ENCODE data around the gene THOC6. TPM values are rescaled to one million over a fixed set of nuclear protein-coding genes. Genes with fewer than 3 reads are reported as not detected.

The THOC6 gene
- total and polyA plus RNA-seq, 2 experiments from 2014 or later, result 71.4 to 90.6 TPM

- ATAC-seq (no peak), DNase-seq (ENCODE audit: low spot score) (no peak)
- peaks cover 44% of the 10 kb centered on the region for H3K4me1 Mint-ChIP-seq
- H3K4me3 Mint-ChIP-seq, result no peak overlapping the region
- H3K9me2 ChIP-seq (ENCODE audit: insufficient read depth), result no peaks in the 10 kb centered on the region
- no peaks in the 10 kb centered on the region; the same call in 2 of the 3 replicates for H3K9me3 Mint-ChIP-seq
- H2AFZ ChIP-seq, result no peak overlapping the region
- no peak overlapping the region for H3K4me3 ChIP-seq
- H3F3A ChIP-seq (replicated peaks; ENCODE audit: low read depth), result no peaks in the 10 kb centered on the region
- H3K79me2 ChIP-seq (replicated peaks; ENCODE audit: insufficient read depth), result no peaks in the 10 kb centered on the region
- H3K27me3 Mint-ChIP-seq (ENCODE audit: insufficient read depth, low read depth, poor library complexity), result peaks cover 12% of the 10 kb centered on the region
- H3K4me2 ChIP-seq, result no peak overlapping the region
- H4K20me1 ChIP-seq (replicated peaks; ENCODE audit: insufficient read depth), result no peaks in the 10 kb centered on the region
- no peak overlapping the region for H3K27ac ChIP-seq (ENCODE audit: low read depth)
- H3K36me3 Mint-ChIP-seq (ENCODE audit: low read depth), result peaks cover 30% of the 10 kb centered on the region
- no peak overlapping the region for H3K27ac Mint-ChIP-seq
- peaks cover 9% of the 10 kb centered on the region for H3K4me1 ChIP-seq (ENCODE audit: insufficient read depth)
- H3K36me3 ChIP-seq (ENCODE audit: insufficient read depth), result no peaks in the 10 kb centered on the region; the same call in 1 of the 2 replicates
- H3K27me3 ChIP-seq (ENCODE audit: insufficient read depth), result no peaks in the 10 kb centered on the region
- TF ChIP-seq ZNF462 (CRISPR knock-in tag; IDR thresholded peaks at IDR 0.05), result no peak
- no peak for TF ChIP-seq JUNB (IDR thresholded peaks at IDR 0.05; ENCODE audit: unreplicated experiment)
- TF ChIP-seq CTCF (conservative IDR thresholded peaks at IDR 0.05; ENCODE audit: low read depth in 2 of 2), result no peak
- no peak for TF ChIP-seq ZNF331 (CRISPR knock-in tag; IDR thresholded peaks at IDR 0.05; ENCODE audit: low read depth)
- TF ChIP-seq EZH2 (IDR thresholded peaks at IDR 0.05; ENCODE audit: low read depth, unreplicated experiment), result no peak
Measured at GRCh38 chr16:3076577-3076976, 52.7 kb downstream of the THOC6 start.

Small RNA genes within 50 kb of the gene (small RNA-seq; reads per million reads assigned to genes)
- not detected for gene LINC00514 (ENCODE audit: low replicate concordance)

Other genes starting within 250 kb of the THOC6 start
- 278 and 696 TPM in 2 replicates for gene ELOB, start 246.8 kb upstream of the THOC6 start, total RNA-seq (2014; rRNA removed; shearing (Covaris generic))
- gene ELOB, start 246.8 kb upstream of the THOC6 start, polyA plus RNA-seq (2016; fragmentation: Nextera tagmentation; extraction: Ambion mirVana), result 756 and 851 TPM in 2 replicates
- 0.47 and 1.4 TPM in 2 replicates for gene PRSS33, start 236.5 kb upstream of the THOC6 start, total RNA-seq (2014; rRNA removed; shearing (Covaris generic))
- 0.24 TPM in 2 replicates for gene PRSS33, start 236.5 kb upstream of the THOC6 start, polyA plus RNA-seq (2016; fragmentation: Nextera tagmentation; extraction: Ambion mirVana)
- not detected in 2 replicates for gene PRSS41, start 225.6 kb upstream of the THOC6 start, total RNA-seq (2014; rRNA removed; shearing (Covaris generic))
- gene PRSS41, start 225.6 kb upstream of the THOC6 start, polyA plus RNA-seq (2016; fragmentation: Nextera tagmentation; extraction: Ambion mirVana), result not detected in 2 replicates
- gene PRSS21, start 206.8 kb upstream of the THOC6 start, total RNA-seq (2014; rRNA removed; shearing (Covaris generic)), result 1.1 and 2.4 TPM in 2 replicates
- 3.1 and 4.0 TPM in 2 replicates for gene PRSS21, start 206.8 kb upstream of the THOC6 start, polyA plus RNA-seq (2016; fragmentation: Nextera tagmentation; extraction: Ambion mirVana)
- gene ZG16B, start 193.7 kb upstream of the THOC6 start, total RNA-seq (2014; rRNA removed; shearing (Covaris generic)), result not detected in 2 replicates
- not detected in 2 replicates for gene ZG16B, start 193.7 kb upstream of the THOC6 start, polyA plus RNA-seq (2016; fragmentation: Nextera tagmentation; extraction: Ambion mirVana)
- 2.0 and 4.6 TPM in 2 replicates for gene PRSS22, start 165.9 kb upstream of the THOC6 start, total RNA-seq (2014; rRNA removed; shearing (Covaris generic))
- gene PRSS22, start 165.9 kb upstream of the THOC6 start, polyA plus RNA-seq (2016; fragmentation: Nextera tagmentation; extraction: Ambion mirVana), result 1.3 and 2.1 TPM in 2 replicates
- 45.0 and 48.7 TPM in 2 replicates for gene FLYWCH2, start 140.8 kb upstream of the THOC6 start, total RNA-seq (2014; rRNA removed; shearing (Covaris generic))
- gene FLYWCH2, start 140.8 kb upstream of the THOC6 start, polyA plus RNA-seq (2016; fragmentation: Nextera tagmentation; extraction: Ambion mirVana), result 30.9 and 38.6 TPM in 2 replicates
- gene FLYWCH1, start 112.1 kb upstream of the THOC6 start, total RNA-seq (2014; rRNA removed; shearing (Covaris generic)), result 22.9 and 29.3 TPM in 2 replicates
- gene FLYWCH1, start 112.1 kb upstream of the THOC6 start, polyA plus RNA-seq (2016; fragmentation: Nextera tagmentation; extraction: Ambion mirVana), result 6.0 and 7.5 TPM in 2 replicates
- gene KREMEN2, start 59.8 kb upstream of the THOC6 start, total RNA-seq (2014; rRNA removed; shearing (Covaris generic)), result 16.1 and 17.6 TPM in 2 replicates
- 4.7 and 4.9 TPM in 2 replicates for gene KREMEN2, start 59.8 kb upstream of the THOC6 start, polyA plus RNA-seq (2016; fragmentation: Nextera tagmentation; extraction: Ambion mirVana)
- gene PAQR4, start 54.7 kb upstream of the THOC6 start, total RNA-seq (2014; rRNA removed; shearing (Covaris generic)), result 17.7 and 29.3 TPM in 2 replicates
- 7.0 and 8.8 TPM in 2 replicates for gene PAQR4, start 54.7 kb upstream of the THOC6 start, polyA plus RNA-seq (2016; fragmentation: Nextera tagmentation; extraction: Ambion mirVana)
- gene PKMYT1, start 43.6 kb upstream of the THOC6 start, total RNA-seq (2014; rRNA removed; shearing (Covaris generic)), result 82.1 and 100 TPM in 2 replicates
- gene PKMYT1, start 43.6 kb upstream of the THOC6 start, polyA plus RNA-seq (2016; fragmentation: Nextera tagmentation; extraction: Ambion mirVana), result 90.9 and 104 TPM in 2 replicates
- gene CLDN9, start 11.1 kb upstream of the THOC6 start, total RNA-seq (2014; rRNA removed; shearing (Covaris generic)), result 1.0 and 3.0 TPM in 2 replicates
- 1.3 and 1.8 TPM in 2 replicates for gene CLDN9, start 11.1 kb upstream of the THOC6 start, polyA plus RNA-seq (2016; fragmentation: Nextera tagmentation; extraction: Ambion mirVana)
- gene CLDN6, start 5.9 kb upstream of the THOC6 start, total RNA-seq (2014; rRNA removed; shearing (Covaris generic)), result 961 and 1,028 TPM in 2 replicates
- gene CLDN6, start 5.9 kb upstream of the THOC6 start, polyA plus RNA-seq (2016; fragmentation: Nextera tagmentation; extraction: Ambion mirVana), result 537 and 551 TPM in 2 replicates
- 78.0 and 100.0 TPM in 2 replicates for gene TNFRSF12A, start 3.7 kb upstream of the THOC6 start, total RNA-seq (2014; rRNA removed; shearing (Covaris generic))
- 152 and 155 TPM in 2 replicates for gene TNFRSF12A, start 3.7 kb upstream of the THOC6 start, polyA plus RNA-seq (2016; fragmentation: Nextera tagmentation; extraction: Ambion mirVana)
- 17.5 and 30.2 TPM in 2 replicates for gene HCFC1R1, start 93 bp upstream of the THOC6 start, total RNA-seq (2014; rRNA removed; shearing (Covaris generic))
- 192 and 211 TPM in 2 replicates for gene HCFC1R1, start 93 bp upstream of the THOC6 start, polyA plus RNA-seq (2016; fragmentation: Nextera tagmentation; extraction: Ambion mirVana)
- 17.5 and 18.4 TPM in 2 replicates for gene BICDL2, start 12.9 kb downstream of the THOC6 start, total RNA-seq (2014; rRNA removed; shearing (Covaris generic))
- gene BICDL2, start 12.9 kb downstream of the THOC6 start, polyA plus RNA-seq (2016; fragmentation: Nextera tagmentation; extraction: Ambion mirVana), result 12.7 and 13.4 TPM in 2 replicates
- 15.9 and 18.8 TPM in 2 replicates for gene MMP25, start 22.5 kb downstream of the THOC6 start, total RNA-seq (2014; rRNA removed; shearing (Covaris generic))
- 6.1 and 7.7 TPM in 2 replicates for gene MMP25, start 22.5 kb downstream of the THOC6 start, polyA plus RNA-seq (2016; fragmentation: Nextera tagmentation; extraction: Ambion mirVana)
- 2.3 TPM in 1 of 2 replicates, not detected in the other for gene IL32, start 41.6 kb downstream of the THOC6 start, total RNA-seq (2014; rRNA removed; shearing (Covaris generic))
- 6.1 and 7.7 TPM in 2 replicates for gene IL32, start 41.6 kb downstream of the THOC6 start, polyA plus RNA-seq (2016; fragmentation: Nextera tagmentation; extraction: Ambion mirVana)
- gene ZSCAN10, start 75.3 kb downstream of the THOC6 start, total RNA-seq (2014; rRNA removed; shearing (Covaris generic)), result 434 and 519 TPM in 2 replicates
- gene ZSCAN10, start 75.3 kb downstream of the THOC6 start, polyA plus RNA-seq (2016; fragmentation: Nextera tagmentation; extraction: Ambion mirVana), result 217 and 220 TPM in 2 replicates
- gene ZNF205, start 88.6 kb downstream of the THOC6 start, total RNA-seq (2014; rRNA removed; shearing (Covaris generic)), result 29.1 and 29.9 TPM in 2 replicates
- gene ZNF205, start 88.6 kb downstream of the THOC6 start, polyA plus RNA-seq (2016; fragmentation: Nextera tagmentation; extraction: Ambion mirVana), result 15.7 and 16.6 TPM in 2 replicates
- gene ZNF213, start 111.0 kb downstream of the THOC6 start, total RNA-seq (2014; rRNA removed; shearing (Covaris generic)), result 10.4 and 10.6 TPM in 2 replicates
- gene ZNF213, start 111.0 kb downstream of the THOC6 start, polyA plus RNA-seq (2016; fragmentation: Nextera tagmentation; extraction: Ambion mirVana), result 2.9 and 3.5 TPM in 2 replicates
- gene OR1F1, start 164.2 kb downstream of the THOC6 start, total RNA-seq (2014; rRNA removed; shearing (Covaris generic)), result 0.38 TPM in 1 of 2 replicates, not detected in the other
- gene OR1F1, start 164.2 kb downstream of the THOC6 start, polyA plus RNA-seq (2016; fragmentation: Nextera tagmentation; extraction: Ambion mirVana), result not detected in 2 replicates
- gene ZNF200, start 211.1 kb downstream of the THOC6 start, total RNA-seq (2014; rRNA removed; shearing (Covaris generic)), result 9.7 and 12.5 TPM in 2 replicates
- 8.0 and 9.2 TPM in 2 replicates for gene ZNF200, start 211.1 kb downstream of the THOC6 start, polyA plus RNA-seq (2016; fragmentation: Nextera tagmentation; extraction: Ambion mirVana)
- 0.07 and 0.19 TPM in 2 replicates for gene MEFV, start 232.6 kb downstream of the THOC6 start, total RNA-seq (2014; rRNA removed; shearing (Covaris generic))
- not detected in 2 replicates for gene MEFV, start 232.6 kb downstream of the THOC6 start, polyA plus RNA-seq (2016; fragmentation: Nextera tagmentation; extraction: Ambion mirVana)

Measured in GM23338 (cell line).